Neural cell (in vitro differentiated cells): ENCODE measurements around the gene MAGI1. TPM values are rescaled to one million over a fixed set of nuclear protein-coding genes. Genes with fewer than 3 reads are reported as not detected.

Source experiments
- H2AFZ ChIP-seq: fragments of 200-600, 300-800 bp; sonication (generic), shearing (Covaris generic); 2 replicates; pipeline ENCODE4 v1.6.0; 2014; ENCODE audit warnings: low read depth, mild to moderate bottlenecking, antibody characterized with exemption, low read length, moderate library complexity
- H3F3A ChIP-seq: fragments of 200-600 bp; shearing (Covaris generic); 2 replicates; pipeline ENCODE4 v1.6.1; 2016; ENCODE audit warnings: mild to moderate bottlenecking, moderate library complexity, mixed read lengths, antibody characterized with exemption, low read length; ENCODE audit not compliant: insufficient read depth, poor library complexity, severe bottlenecking
- H3K27ac ChIP-seq: fragments of 200-600, 300-800 bp; sonication (generic), shearing (Covaris generic); 2 replicates; pipeline ENCODE4 v1.5.1; 2014; ENCODE audit warnings: mild to moderate bottlenecking, low read length, moderate library complexity
- H3K27me3 ChIP-seq: fragments of 300-800, 200-600 bp; sonication (generic), shearing (Covaris generic); 2 replicates; pipeline ENCODE4 v1.6.0; 2014; ENCODE audit warnings: mild to moderate bottlenecking, low read depth, low read length, moderate library complexity; ENCODE audit not compliant: insufficient read depth
- H3K36me3 ChIP-seq: fragments of 300-800, 200-600 bp; sonication (generic), shearing (Covaris generic); 2 replicates; pipeline ENCODE4 v1.5.1; 2014; ENCODE audit warnings: mild to moderate bottlenecking, antibody characterized with exemption, low read length, moderate library complexity; ENCODE audit not compliant: insufficient read depth
- H3K4me2 ChIP-seq: fragments of 300-800, 200-600 bp; sonication (generic), shearing (Covaris generic); 2 replicates; pipeline ENCODE4 v1.6.0; 2014; ENCODE audit warnings: mild to moderate bottlenecking, low read length
- H3K4me3 ChIP-seq: fragments of 300-800, 200-600 bp; sonication (generic), shearing (Covaris generic); 2 replicates; pipeline ENCODE4 v1.5.1; 2014; ENCODE audit warnings: mild to moderate bottlenecking, low read length, moderate library complexity
- H3K79me2 ChIP-seq: fragments of 200-600 bp; shearing (Covaris generic); replicated peaks from 2 replicates; pipeline ENCODE4 v1.6.0; 2014; ENCODE audit warnings: mild to moderate bottlenecking, low read length, moderate library complexity; ENCODE audit not compliant: insufficient read depth
- H3K9ac ChIP-seq: fragments of 300-800, 200-600 bp; sonication (generic), shearing (Covaris generic); 2 replicates; pipeline ENCODE4 v1.6.1; 2016; ENCODE audit warnings: mild to moderate bottlenecking, low read length, mixed read lengths
- H3K9me2 ChIP-seq: fragments of 200-600 bp; shearing (Covaris generic); 2 replicates; pipeline ENCODE4 v1.6.1; 2016; ENCODE audit warnings: mild to moderate bottlenecking, low read length, mixed read lengths; ENCODE audit not compliant: insufficient read depth
- H3K9me3 ChIP-seq: fragments of 200-600, 300-800 bp; sonication (generic), shearing (Covaris generic); 2 replicates; pipeline ENCODE4 v1.6.1; 2016; ENCODE audit warnings: mild to moderate bottlenecking, mixed run types, low read length, moderate library complexity, mixed read lengths
- H4K20me1 ChIP-seq: fragments of 200-600 bp; shearing (Covaris generic); 2 replicates; pipeline ENCODE4 v1.6.1; 2016; ENCODE audit warnings: mild to moderate bottlenecking, mixed run types; ENCODE audit not compliant: insufficient read depth
- CTCF ChIP-seq: fragments of 450-650 bp; IDR thresholded peaks from 2 replicates; pipeline ENCODE4 v1.5.1; 2014; ENCODE audit warnings: antibody characterized with exemption, mild to moderate bottlenecking, moderate library complexity; ENCODE audit not compliant: poor library complexity, severe bottlenecking
- EP300 ChIP-seq: fragments of 450-650 bp; conservative IDR thresholded peaks from 2 replicates; pipeline ENCODE4 v1.6.1; 2014; ENCODE audit warnings: antibody characterized with exemption, mild to moderate bottlenecking, moderate library complexity; ENCODE audit not compliant: poor library complexity, severe bottlenecking
- EZH2 ChIP-seq: fragments of 200-600, 300-800 bp; shearing (Covaris generic), sonication (generic); IDR thresholded peaks from 2 replicates; pipeline ENCODE4 v1.6.1; 2014; ENCODE audit warnings: antibody characterized with exemption, low read length, borderline replicate concordance, mild to moderate bottlenecking; ENCODE audit not compliant: insufficient read depth, poor library complexity, severe bottlenecking
- MXI1 ChIP-seq: fragments of 450-650 bp; conservative IDR thresholded peaks from 2 replicates; pipeline ENCODE4 v1.6.1; 2014; ENCODE audit warnings: antibody characterized with exemption, mild to moderate bottlenecking; ENCODE audit not compliant: poor library complexity, severe bottlenecking
- POLR2AphosphoS5 ChIP-seq: IDR thresholded peaks from 2 replicates; pipeline ENCODE4 v1.6.1; 2012
- RAD21 ChIP-seq: fragments of 450-650 bp; conservative IDR thresholded peaks from 2 replicates; pipeline ENCODE4 v1.6.1; 2014; ENCODE audit warnings: antibody characterized with exemption, mild to moderate bottlenecking, moderate library complexity
- REST ChIP-seq: IDR thresholded peaks from 2 replicates; pipeline ENCODE4 v1.6.1; 2012; ENCODE audit warnings: borderline replicate concordance
- SMC3 ChIP-seq: fragments of 450-650 bp; conservative IDR thresholded peaks from 2 replicates; pipeline ENCODE4 v1.6.1; 2014; ENCODE audit warnings: antibody characterized with exemption, mild to moderate bottlenecking, moderate library complexity; ENCODE audit not compliant: poor library complexity
- TAF1 ChIP-seq: IDR thresholded peaks from 2 replicates; pipeline ENCODE4 v1.6.1; 2012; ENCODE audit warnings: low read depth
- polyA plus RNA-seq: library from polyadenylated mRNA; depleted of rRNA; stranded (reverse); fragments of >200 nt; gene quantifications from 2 replicates; pipeline ENCODE4 v1.2.3, GENCODE V29; 2014

Gene MAGI1
- polyA plus RNA-seq, 1 donor from 2014 or later = 44.7 TPM

GRCh38 chr3:65729973-65730372 lies 308.7 kb downstream of the MAGI1 start:
- Histone ChIP-seq H3F3A (no peaks in the 10 kb centered on the region), H3K4me2 (no peak overlapping the region), H3K9me3 (no peaks in the 10 kb centered on the region), H2AFZ (no peak overlapping the region), H3K9ac (no peak overlapping the region), H3K27ac (no peak overlapping the region), H4K20me1 (no peaks in the 10 kb centered on the region), H3K9me2 (no peaks in the 10 kb centered on the region), H3K27me3 (no peaks in the 10 kb centered on the region), H3K79me2 (no peaks in the 10 kb centered on the region), H3K36me3 (no peaks in the 10 kb centered on the region), H3K4me3 (no peak overlapping the region)
- no peak for TF ChIP-seq EZH2
- no peak for TF ChIP-seq POLR2AphosphoS5
- no peak for TF ChIP-seq SMC3
- no peak for TF ChIP-seq REST
- no peak for TF ChIP-seq EP300
- TF ChIP-seq RAD21 = no peak
- TF ChIP-seq MXI1 = no peak
- TF ChIP-seq CTCF = no peak

- no peak overlapping the region for H3K9ac ChIP-seq
- H3K4me3 ChIP-seq = no peak overlapping the region
- no peaks in the 10 kb centered on the region for H3K9me3 ChIP-seq
- H3K27ac ChIP-seq = no peak overlapping the region
- no peaks in the 10 kb centered on the region for H3K27me3 ChIP-seq
- no peaks in the 10 kb centered on the region for H3K79me2 ChIP-seq
- no peaks in the 10 kb centered on the region for H4K20me1 ChIP-seq
- H3K36me3 ChIP-seq = no peaks in the 10 kb centered on the region
- no peak overlapping the region for H2AFZ ChIP-seq
- no peaks in the 10 kb centered on the region for H3F3A ChIP-seq
- H3K4me2 ChIP-seq = no peak overlapping the region
- TF ChIP-seq EP300 = no peak
- no peak for TF ChIP-seq POLR2AphosphoS5
- no peak for TF ChIP-seq SMC3
- TF ChIP-seq EZH2 = no peak
- no peak for TF ChIP-seq TAF1
- TF ChIP-seq REST = no peak
- no peak for TF ChIP-seq MXI1
- no peak for TF ChIP-seq CTCF
- H3K9me2 ChIP-seq = no peaks in the 10 kb centered on the region
Measured at GRCh38 chr3:65729555-65729954, 309.2 kb downstream of the MAGI1 start.
